ENCODE data around the gene C4orf50.

Gene C4orf50

GRCh38 chr4:5913454-5913853 lies 104.8 kb downstream of the C4orf50 start:
- DNase-seq (ENCODE audit: low read depth) = no peak
- H3K4me3 ChIP-seq (ENCODE audit: low read length) = no peak overlapping the region
- TF ChIP-seq, protein P1, sequence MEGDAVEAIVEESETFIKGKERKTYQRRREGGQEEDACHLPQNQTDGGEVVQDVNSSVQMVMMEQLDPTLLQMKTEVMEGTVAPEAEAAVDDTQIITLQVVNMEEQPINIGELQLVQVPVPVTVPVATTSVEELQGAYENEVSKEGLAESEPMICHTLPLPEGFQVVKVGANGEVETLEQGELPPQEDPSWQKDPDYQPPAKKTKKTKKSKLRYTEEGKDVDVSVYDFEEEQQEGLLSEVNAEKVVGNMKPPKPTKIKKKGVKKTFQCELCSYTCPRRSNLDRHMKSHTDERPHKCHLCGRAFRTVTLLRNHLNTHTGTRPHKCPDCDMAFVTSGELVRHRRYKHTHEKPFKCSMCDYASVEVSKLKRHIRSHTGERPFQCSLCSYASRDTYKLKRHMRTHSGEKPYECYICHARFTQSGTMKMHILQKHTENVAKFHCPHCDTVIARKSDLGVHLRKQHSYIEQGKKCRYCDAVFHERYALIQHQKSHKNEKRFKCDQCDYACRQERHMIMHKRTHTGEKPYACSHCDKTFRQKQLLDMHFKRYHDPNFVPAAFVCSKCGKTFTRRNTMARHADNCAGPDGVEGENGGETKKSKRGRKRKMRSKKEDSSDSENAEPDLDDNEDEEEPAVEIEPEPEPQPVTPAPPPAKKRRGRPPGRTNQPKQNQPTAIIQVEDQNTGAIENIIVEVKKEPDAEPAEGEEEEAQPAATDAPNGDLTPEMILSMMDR (IDR thresholded peaks at IDR 0.05; ENCODE audit: insufficient read depth, low read depth, low read length, missing control alignments) = no peak

DNA sequence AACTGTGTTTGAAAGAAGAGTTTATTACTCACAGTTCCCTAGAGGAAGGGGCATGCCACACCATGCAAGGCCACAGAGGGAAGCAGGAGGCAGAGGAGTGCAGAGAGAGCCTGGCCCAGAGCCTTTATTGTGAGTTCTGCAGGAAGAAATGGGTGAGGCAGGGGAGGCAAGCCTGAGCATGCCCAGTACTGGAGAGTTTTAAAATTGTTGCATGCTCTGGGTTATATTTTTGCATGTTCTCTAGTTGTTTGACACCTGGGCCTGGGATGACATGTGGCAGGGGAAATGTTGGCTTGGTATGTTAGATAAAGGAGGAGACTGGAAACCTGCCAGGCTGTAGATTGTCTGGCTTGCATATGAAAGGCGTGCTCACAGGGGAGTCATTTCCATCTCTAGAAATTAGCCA lies 105.6 kb downstream of the C4orf50 start:
- peak; percentile 30 for DNase-seq (ENCODE audit: low read depth)
- TF ChIP-seq, protein P1 (IDR thresholded peaks at IDR 0.05; ENCODE audit: insufficient read depth, low read depth, low read length, missing control alignments) = no peak
- no peak overlapping the region for H3K4me3 ChIP-seq (ENCODE audit: low read length)

- H3K4me3 ChIP-seq (ENCODE audit: low read length) = no peak overlapping the region
- TF ChIP-seq, protein P1 (IDR thresholded peaks at IDR 0.05; ENCODE audit: insufficient read depth, low read depth, low read length, missing control alignments) = no peak
- DNase-seq (ENCODE audit: low read depth) = no peak
These were observed 109.3 kb downstream of the C4orf50 start for GRCh38 chr4:5908876-5909427.

GRCh38 chr4:5906191-5906590 lies 112.0 kb downstream of the C4orf50 start:
- H3K4me3 ChIP-seq (ENCODE audit: low read length) = no peak overlapping the region
- DNase-seq (ENCODE audit: low read depth) = no peak
- TF ChIP-seq, protein P1 (IDR thresholded peaks at IDR 0.05; ENCODE audit: insufficient read depth, low read depth, low read length, missing control alignments) = no peak

- no peak overlapping the region for H3K4me3 ChIP-seq (ENCODE audit: low read length)
- no peak for DNase-seq (ENCODE audit: low read depth)
- TF ChIP-seq, protein P1 (IDR thresholded peaks at IDR 0.05; ENCODE audit: insufficient read depth, low read depth, low read length, missing control alignments) = no peak
These were observed 112.5 kb downstream of the C4orf50 start for GRCh38 chr4:5905714-5906113.

DNA sequence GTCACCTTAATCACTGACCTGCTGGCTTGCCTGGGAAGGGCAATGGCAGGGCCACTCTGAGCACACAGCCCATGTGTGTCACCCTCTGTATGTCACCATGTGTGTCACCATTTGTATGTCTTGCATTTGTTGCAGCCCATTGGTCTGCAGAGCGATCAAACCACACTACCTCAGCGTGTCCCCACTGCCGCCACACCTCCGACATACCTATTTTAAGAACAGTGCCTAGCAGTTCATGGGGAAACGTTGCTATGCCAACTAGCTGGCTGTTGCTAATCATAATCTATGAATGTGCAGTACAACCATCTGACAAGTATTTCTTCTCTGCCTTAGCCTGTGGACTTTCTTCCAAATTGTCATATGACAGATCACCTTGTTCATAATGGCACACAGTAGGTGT lies 117.4 kb downstream of the C4orf50 start:
- no peak overlapping the region for H3K4me3 ChIP-seq (ENCODE audit: low read length)
- DNase-seq (ENCODE audit: low read depth) = no peak
- TF ChIP-seq, protein P1 (IDR thresholded peaks at IDR 0.05; ENCODE audit: insufficient read depth, low read depth, low read length, missing control alignments) = no peak

GRCh38 chr4:5899881-5900280 lies 118.3 kb downstream of the C4orf50 start:
- H3K4me3 ChIP-seq (ENCODE audit: low read length) = no peak overlapping the region
- TF ChIP-seq, protein P1 (IDR thresholded peaks at IDR 0.05; ENCODE audit: insufficient read depth, low read depth, low read length, missing control alignments) = no peak
- DNase-seq (ENCODE audit: low read depth) = no peak

All from epithelial cell of esophagus (primary cell).